AG04450 (cell line): Measurements from ENCODE around the gene KCTD21. TPM values are rescaled to one million over a fixed set of nuclear protein-coding genes. Genes with fewer than 3 reads are reported as not detected.

Experiments used
- CTCF ChIA-PET: fragments of 300-600, 350-600 bp; formaldehyde crosslinking; extraction: SDS; loops from one replicate; lab custom pipeline; 2022; ENCODE audit warnings: antibody characterized with exemption, inconsistent platforms; lab: Charles Lee
- POLR2A ChIA-PET: fragments of 350-600 bp; formaldehyde crosslinking; extraction: SDS; loops from one replicate; lab custom pipeline; 2021; ENCODE audit warnings: antibody characterized with exemption, inconsistent platforms; lab: Yijun Ruan, JAX
- DNase-seq: peaks from one replicate; pipeline ENCODE4 v3.0.0-alpha.2; 2011; ENCODE audit warnings: low read depth, low spot score
- H3K27ac ChIP-seq: one replicate; pipeline ENCODE4 v1.5.1; 2012; ENCODE audit warnings: low read depth, low read length, control low read depth
- H3K27me3 ChIP-seq: one replicate; pipeline ENCODE4 v1.6.0; 2012; ENCODE audit warnings: low read length; ENCODE audit not compliant: control insufficient read depth, insufficient read depth
- H3K4me3 ChIP-seq: 2 replicates; pipeline ENCODE4 v1.5.1; 2011; ENCODE audit warnings: mild to moderate bottlenecking, low read depth, low read length, control low read depth
- H3K9me3 ChIP-seq: 2 replicates; pipeline ENCODE4 v1.5.1; 2012; ENCODE audit warnings: low read length; ENCODE audit not compliant: control insufficient read depth, insufficient read depth
- polyA plus RNA-seq: library from polyadenylated mRNA; depleted of rRNA; stranded (reverse); fragments of >200 nt; gene quantifications from 2 replicates; pipeline ENCODE4 v1.2.3, GENCODE V29; 2011
- TF ChIP-seq, protein P1 (sequence below): IDR thresholded peaks from 2 replicates; pipeline ENCODE4 v1.5.1; 2011; ENCODE audit warnings: low read depth, low read length, control low read depth, inconsistent platforms

Gene KCTD21
- polyA plus RNA-seq, 1 experiment = 18.4 TPM

- H3K9me3 ChIP-seq = no peaks in the 10 kb centered on the region
- DNase-seq = peak; percentile 20
- POLR2A ChIA-PET = no interaction called here
- H3K4me3 ChIP-seq = no peak overlapping the region
- H3K27ac ChIP-seq = no peak overlapping the region
- TF ChIP-seq, protein P1, sequence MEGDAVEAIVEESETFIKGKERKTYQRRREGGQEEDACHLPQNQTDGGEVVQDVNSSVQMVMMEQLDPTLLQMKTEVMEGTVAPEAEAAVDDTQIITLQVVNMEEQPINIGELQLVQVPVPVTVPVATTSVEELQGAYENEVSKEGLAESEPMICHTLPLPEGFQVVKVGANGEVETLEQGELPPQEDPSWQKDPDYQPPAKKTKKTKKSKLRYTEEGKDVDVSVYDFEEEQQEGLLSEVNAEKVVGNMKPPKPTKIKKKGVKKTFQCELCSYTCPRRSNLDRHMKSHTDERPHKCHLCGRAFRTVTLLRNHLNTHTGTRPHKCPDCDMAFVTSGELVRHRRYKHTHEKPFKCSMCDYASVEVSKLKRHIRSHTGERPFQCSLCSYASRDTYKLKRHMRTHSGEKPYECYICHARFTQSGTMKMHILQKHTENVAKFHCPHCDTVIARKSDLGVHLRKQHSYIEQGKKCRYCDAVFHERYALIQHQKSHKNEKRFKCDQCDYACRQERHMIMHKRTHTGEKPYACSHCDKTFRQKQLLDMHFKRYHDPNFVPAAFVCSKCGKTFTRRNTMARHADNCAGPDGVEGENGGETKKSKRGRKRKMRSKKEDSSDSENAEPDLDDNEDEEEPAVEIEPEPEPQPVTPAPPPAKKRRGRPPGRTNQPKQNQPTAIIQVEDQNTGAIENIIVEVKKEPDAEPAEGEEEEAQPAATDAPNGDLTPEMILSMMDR = no peak
- no peaks in the 10 kb centered on the region for H3K27me3 ChIP-seq
- CTCF ChIA-PET = interaction anchor here (1.9 kb wide), 1 partner anchor 332 kb away, joined by 9 read pairs; no protein-coding TSS in a partner anchor
Observed at GRCh38 chr11:78231962-78232501, 43.6 kb upstream of the KCTD21 start.

DNA sequence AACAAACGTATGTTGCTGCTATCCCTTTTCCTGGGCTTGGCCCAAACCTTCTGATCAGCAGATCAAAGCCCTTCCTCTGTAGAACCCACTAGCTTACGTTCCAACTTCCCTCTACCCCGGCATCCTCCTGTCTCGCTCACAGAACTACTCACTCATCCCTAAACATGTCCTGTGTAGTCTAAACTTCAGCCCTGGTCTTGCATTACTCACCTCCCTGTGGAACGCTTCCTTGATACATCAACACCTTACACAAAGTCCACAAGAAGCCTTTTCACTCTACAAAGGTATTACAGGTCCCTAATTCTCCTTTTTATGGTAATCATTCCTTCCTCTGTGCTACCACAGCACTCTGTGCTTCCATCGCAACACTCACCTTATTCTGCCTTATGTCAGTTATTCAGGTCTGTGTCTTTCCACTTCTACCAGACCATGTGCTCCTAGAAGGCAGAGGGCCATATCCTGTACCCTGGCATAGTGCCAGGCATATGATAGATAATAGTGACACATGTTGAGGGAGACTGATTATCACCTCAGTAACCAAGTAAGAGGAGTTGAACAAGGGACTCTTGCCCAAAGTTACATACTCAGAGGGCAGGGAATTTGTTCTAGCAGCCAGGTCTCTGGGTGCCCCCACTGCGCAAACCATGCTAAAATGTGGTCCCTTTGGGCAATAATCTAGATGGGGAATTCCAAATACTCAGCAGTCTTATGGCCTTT, 41.9 kb upstream of the KCTD21 start:
- no peak overlapping the region for H3K27ac ChIP-seq
- POLR2A ChIA-PET = no interaction called here
- H3K9me3 ChIP-seq = no peaks in the 10 kb centered on the region
- DNase-seq = no peak
- no peaks in the 10 kb centered on the region for H3K27me3 ChIP-seq
- CTCF ChIA-PET = interaction anchor here (1.1 kb wide), 1 partner anchor 190 kb away, joined by 3 read pairs; no protein-coding TSS in a partner anchor
- TF ChIP-seq, protein P1 = no peak
- H3K4me3 ChIP-seq = no peak overlapping the region

DNA sequence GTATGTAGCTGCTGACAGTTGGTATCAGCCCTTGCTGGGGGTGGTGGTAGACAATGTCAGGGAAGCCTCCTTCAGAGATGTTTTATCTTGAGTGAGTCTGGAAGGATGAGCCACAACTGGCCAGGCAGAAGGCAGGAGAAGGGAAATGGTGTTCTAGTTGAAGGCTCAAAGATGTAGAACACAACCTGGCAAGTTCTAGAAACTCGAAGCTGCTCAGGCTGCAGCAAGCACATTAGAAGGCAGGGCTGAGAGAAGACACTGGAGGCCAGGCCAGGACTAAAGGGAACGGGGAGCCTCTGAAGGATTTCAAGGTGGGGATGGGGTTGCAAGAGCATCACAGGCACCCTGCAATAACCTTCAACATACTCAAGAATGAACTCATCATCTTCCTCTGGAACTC, 40.7 kb upstream of the KCTD21 start:
- POLR2A ChIA-PET = no interaction called here
- Histone ChIP-seq H3K27ac (no peak overlapping the region), H3K9me3 (no peaks in the 10 kb centered on the region), H3K27me3 (no peaks in the 10 kb centered on the region), H3K4me3 (no peak overlapping the region)
- TF ChIP-seq, protein P1 = no peak
- no peak for DNase-seq
- CTCF ChIA-PET = interaction anchor here (1.1 to 6.5 kb wide), 3 partner anchors 187 to 337 kb away, joined by 3 to 89 read pairs (median 17); no protein-coding TSS in a partner anchor

DNA sequence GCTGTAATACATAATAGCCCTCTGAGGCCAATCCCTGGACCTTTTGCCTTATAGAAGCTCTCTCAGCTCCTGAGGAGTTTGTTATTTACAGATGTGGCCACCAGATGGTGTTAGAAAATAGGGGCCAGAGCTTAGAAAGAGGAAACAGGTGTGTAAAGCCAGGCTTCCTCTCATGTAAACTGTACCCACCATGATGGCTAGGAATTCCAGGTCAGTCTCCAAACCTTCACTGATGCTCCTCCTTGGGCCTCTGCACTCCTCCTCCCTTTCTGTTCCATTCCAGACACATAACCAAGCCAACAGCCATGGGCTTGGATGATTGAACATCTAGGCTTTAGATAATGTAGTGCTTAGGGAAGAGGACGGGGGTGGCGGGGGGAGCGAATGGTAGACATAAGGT, 40.0 kb upstream of the KCTD21 start:
- Histone ChIP-seq H3K27ac (no peak overlapping the region), H3K9me3 (no peaks in the 10 kb centered on the region), H3K4me3 (no peak overlapping the region), H3K27me3 (no peaks in the 10 kb centered on the region)
- peak; percentile 15 for DNase-seq
- TF ChIP-seq, protein P1 = peak; percentile 62
- CTCF ChIA-PET = interaction anchor here (1.0 to 6.5 kb wide), 7 partner anchors 12 to 358 kb away, joined by 3 to 89 read pairs (median 5); no protein-coding TSS in a partner anchor
- POLR2A ChIA-PET = interaction anchor here (1.0 kb wide), 1 partner anchor 188 kb away, joined by 8 read pairs; no protein-coding TSS in a partner anchor

GRCh38 chr11:78227921-78228320, 39.5 kb upstream of the KCTD21 start:
- no peaks in the 10 kb centered on the region for H3K27me3 ChIP-seq
- H3K4me3 ChIP-seq = no peak overlapping the region
- TF ChIP-seq, protein P1 = no peak
- ChIA-PET CTCF (interaction anchor here (0.8 to 6.5 kb wide), 8 partner anchors 11 to 358 kb away, joined by 3 to 89 read pairs (median 4); no protein-coding TSS in a partner anchor), POLR2A (interaction anchor here (1.0 kb wide), 1 partner anchor 189 kb away, joined by 8 read pairs; no protein-coding TSS in a partner anchor)
- H3K27ac ChIP-seq = no peak overlapping the region
- no peak for DNase-seq
- no peaks in the 10 kb centered on the region for H3K9me3 ChIP-seq
